ENCODE results near the gene CD300A. TPM values are rescaled to one million over a fixed set of nuclear protein-coding genes. Genes with fewer than 3 reads are reported as not detected.

CD300A gene
- total RNA-seq (10 to 100 TPM; 27.6 to 28.8 TPM), polyA plus RNA-seq (10 to 100 TPM; 38.7 to 51.4 TPM)

DNA sequence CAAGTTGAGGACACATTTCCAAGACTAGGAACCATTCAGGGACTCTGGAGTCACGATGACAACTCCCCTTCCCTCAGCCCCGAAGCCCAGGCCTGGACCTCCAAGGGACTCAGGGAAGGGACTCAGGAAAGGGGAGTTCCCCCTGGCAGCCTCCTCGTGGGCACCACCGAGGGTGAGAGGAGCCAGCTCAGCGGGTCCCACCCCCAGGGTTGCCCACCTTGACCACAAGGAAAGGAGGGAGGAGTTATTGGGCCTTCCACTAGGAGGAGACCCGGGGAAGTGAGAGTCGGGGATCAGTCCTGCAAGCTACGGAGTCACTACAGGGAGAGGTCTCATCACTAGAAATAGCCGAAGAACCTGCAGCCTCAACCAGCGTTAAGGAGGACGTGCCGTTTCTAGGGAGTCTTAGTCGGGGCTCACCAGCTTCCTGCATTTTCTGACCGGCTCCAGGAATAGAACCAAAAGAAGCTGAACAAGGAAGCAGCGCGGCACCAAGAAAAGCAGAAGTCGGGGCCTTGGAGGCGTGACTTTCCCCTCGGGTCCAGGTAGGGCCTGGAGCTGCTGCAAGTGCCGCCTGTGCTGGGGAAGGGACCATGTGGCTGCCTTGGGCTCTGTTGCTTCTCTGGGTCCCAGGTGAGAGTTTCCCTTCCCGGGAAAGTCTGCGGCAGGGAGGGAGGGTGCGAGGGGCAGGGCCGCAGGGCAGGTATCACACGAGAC, at the start of gene CD300A:
Gene CD300A, plus strand, starts transcription at position 524 of the 717 bp plus-strand sequence. Its CDS starts 70 bp downstream, at position 594.
- Histone ChIP-seq H3K27ac (ENCODE audit: low read depth, low read length) (peak within 1 kb of the TSS; percentile 51), H3K36me3 (ENCODE audit: insufficient read depth, low read length) (no peaks in the 10 kb centered on the region), H3K4me3 (ENCODE audit: low read length in 2 of 2) (peak within 1 kb of the TSS; percentile 59 to 61), H3K9me3 (ENCODE audit: control insufficient read depth in 1 of 2, low read length in 2 of 2) (no peaks in the 10 kb centered on the region), H3K4me1 (ENCODE audit: insufficient read depth, low read length) (peaks cover 82% of the 10 kb centered on the region), H3K27me3 (ENCODE audit: insufficient read depth, low read length) (no peaks in the 10 kb centered on the region)
- peak within 1 kb of the TSS in 5 of 7 donors; percentile 64 to 96 (median 90) for H3K27ac Mint-ChIP-seq
- CTCF ChIA-PET (ENCODE audit: partially characterized antibody), result interaction anchor here (6.4 kb wide), 1 partner anchor 10 kb away, joined by 68 read pairs; no protein-coding TSS in a partner anchor
- H3K4me3 Mint-ChIP-seq, result no peak within 1 kb of the TSS
- no peaks in the 10 kb centered on the region for H3K27me3 Mint-ChIP-seq
- intact Hi-C loops (cut with micrococcal nuclease), result no loop called here
- no peak for DNase-seq
- H3K4me1 Mint-ChIP-seq, result peaks cover 27 to 40% (median 33%) of the 10 kb centered on the region in 4 donors
- peaks cover 12 to 20% of the 10 kb centered on the region in 2 donors for H3K36me3 Mint-ChIP-seq
- POLR2A ChIA-PET (ENCODE audit: partially characterized antibody), result interaction anchor here (0.7 to 3.2 kb wide), 6 partner anchors 8 to 276 kb away, joined by 3 to 33 read pairs (median 4); no protein-coding TSS in a partner anchor
- peaks cover 0 to 4% (median 0%) of the 10 kb centered on the region in 8 donors for H3K9me3 Mint-ChIP-seq

GRCh38 chr17:74417178-74418045, 49.0 kb upstream of the CD300A start:
- Histone ChIP-seq H3K36me3 (ENCODE audit: insufficient read depth, low read length) (no peaks in the 10 kb centered on the region), H3K9me3 (ENCODE audit: control insufficient read depth in 1 of 2, low read length in 2 of 2) (no peaks in the 10 kb centered on the region), H3K4me3 (ENCODE audit: low read length in 2 of 2) (no peak overlapping the region), H3K27me3 (ENCODE audit: insufficient read depth, low read length) (no peaks in the 10 kb centered on the region), H3K27ac (ENCODE audit: low read depth, low read length) (no peak overlapping the region), H3K4me1 (ENCODE audit: insufficient read depth, low read length) (no peaks in the 10 kb centered on the region)
- peaks cover 0 to 1% (median 0%) of the 10 kb centered on the region in 4 donors for H3K4me1 Mint-ChIP-seq
- no peak for DNase-seq
- no peaks in the 10 kb centered on the region for H3K36me3 Mint-ChIP-seq
- POLR2A ChIA-PET (ENCODE audit: partially characterized antibody), result no interaction called here
- H3K9me3 Mint-ChIP-seq, result peaks cover 0 to 2% (median 0%) of the 10 kb centered on the region in 8 donors
- CTCF ChIA-PET (ENCODE audit: partially characterized antibody), result no interaction called here
- peaks cover 5 to 16% of the 10 kb centered on the region in 2 donors for H3K27me3 Mint-ChIP-seq
- intact Hi-C loops (cut with micrococcal nuclease), result no loop called here
- no peak overlapping the region for H3K4me3 Mint-ChIP-seq
- H3K27ac Mint-ChIP-seq, result no peak overlapping the region

- Histone ChIP-seq H3K4me3 (ENCODE audit: low read length in 2 of 2) (no peak overlapping the region), H3K9me3 (ENCODE audit: control insufficient read depth in 1 of 2, low read length in 2 of 2) (no peaks in the 10 kb centered on the region), H3K36me3 (ENCODE audit: insufficient read depth, low read length) (no peaks in the 10 kb centered on the region), H3K4me1 (ENCODE audit: insufficient read depth, low read length) (no peaks in the 10 kb centered on the region), H3K27ac (ENCODE audit: low read depth, low read length) (no peak overlapping the region), H3K27me3 (ENCODE audit: insufficient read depth, low read length) (no peaks in the 10 kb centered on the region)
- H3K27me3 Mint-ChIP-seq, result peaks cover 3 to 14% of the 10 kb centered on the region in 2 donors
- intact Hi-C loops (cut with micrococcal nuclease), result no loop called here
- peaks cover 0 to 4% (median 0%) of the 10 kb centered on the region in 8 donors for H3K9me3 Mint-ChIP-seq
- H3K36me3 Mint-ChIP-seq, result no peaks in the 10 kb centered on the region
- POLR2A ChIA-PET (ENCODE audit: partially characterized antibody), result no interaction called here
- no peaks in the 10 kb centered on the region for H3K4me1 Mint-ChIP-seq
- H3K4me3 Mint-ChIP-seq, result no peak overlapping the region
- CTCF ChIA-PET (ENCODE audit: partially characterized antibody), result no interaction called here
- H3K27ac Mint-ChIP-seq, result no peak overlapping the region
- DNase-seq, result no peak
Observed at GRCh38 chr17:74419928-74420411, 46.5 kb upstream of the CD300A start.

GRCh38 chr17:74424117-74424516, 42.3 kb upstream of the CD300A start:
- intact Hi-C loops (cut with micrococcal nuclease), result no loop called here
- POLR2A ChIA-PET (ENCODE audit: partially characterized antibody), result no interaction called here
- H3K27me3 ChIP-seq (ENCODE audit: insufficient read depth, low read length), result no peaks in the 10 kb centered on the region
- no peaks in the 10 kb centered on the region for H3K4me1 ChIP-seq (ENCODE audit: insufficient read depth, low read length)
- H3K9me3 ChIP-seq (ENCODE audit: control insufficient read depth in 1 of 2, low read length in 2 of 2), result no peaks in the 10 kb centered on the region
- no peak overlapping the region for H3K27ac Mint-ChIP-seq
- H3K4me3 ChIP-seq (ENCODE audit: low read length in 2 of 2), result no peak overlapping the region
- H3K36me3 ChIP-seq (ENCODE audit: insufficient read depth, low read length), result no peaks in the 10 kb centered on the region
- H3K27me3 Mint-ChIP-seq, result peaks cover 10 to 21% of the 10 kb centered on the region in 2 donors
- CTCF ChIA-PET (ENCODE audit: partially characterized antibody), result interaction anchor here (1.0 to 2.4 kb wide), 4 partner anchors 33 to 56 kb away, joined by 3 to 6 read pairs (median 4); no protein-coding TSS in a partner anchor
- no peak overlapping the region for H3K4me3 Mint-ChIP-seq
- no peaks in the 10 kb centered on the region for H3K4me1 Mint-ChIP-seq
- H3K36me3 Mint-ChIP-seq, result no peaks in the 10 kb centered on the region
- no peak for DNase-seq
- no peak overlapping the region for H3K27ac ChIP-seq (ENCODE audit: low read depth, low read length)
- H3K9me3 Mint-ChIP-seq, result peaks cover 0 to 4% (median 0%) of the 10 kb centered on the region in 8 donors

GRCh38 chr17:74424657-74425056, 41.8 kb upstream of the CD300A start:
- no peaks in the 10 kb centered on the region for H3K4me1 Mint-ChIP-seq
- ChIA-PET CTCF (ENCODE audit: partially characterized antibody) (interaction anchor here (1.4 to 2.4 kb wide), 2 partner anchors 34 to 45 kb away, joined by 3 to 6 read pairs; no protein-coding TSS in a partner anchor), POLR2A (ENCODE audit: partially characterized antibody) (no interaction called here)
- H3K27ac Mint-ChIP-seq, result no peak overlapping the region
- no peak for DNase-seq
- no peak overlapping the region for H3K4me3 Mint-ChIP-seq
- H3K4me3 ChIP-seq (ENCODE audit: low read length in 2 of 2), result no peak overlapping the region
- no peaks in the 10 kb centered on the region for H3K9me3 ChIP-seq (ENCODE audit: control insufficient read depth in 1 of 2, low read length in 2 of 2)
- H3K27me3 Mint-ChIP-seq, result peaks cover 12 to 23% of the 10 kb centered on the region in 2 donors
- no peak overlapping the region for H3K27ac ChIP-seq (ENCODE audit: low read depth, low read length)
- no peaks in the 10 kb centered on the region for H3K36me3 Mint-ChIP-seq
- H3K4me1 ChIP-seq (ENCODE audit: insufficient read depth, low read length), result no peaks in the 10 kb centered on the region
- H3K9me3 Mint-ChIP-seq, result peaks cover 0 to 4% (median 0%) of the 10 kb centered on the region in 8 donors
- H3K27me3 ChIP-seq (ENCODE audit: insufficient read depth, low read length), result no peaks in the 10 kb centered on the region
- intact Hi-C loops (cut with micrococcal nuclease), result no loop called here
- H3K36me3 ChIP-seq (ENCODE audit: insufficient read depth, low read length), result no peaks in the 10 kb centered on the region

DNA sequence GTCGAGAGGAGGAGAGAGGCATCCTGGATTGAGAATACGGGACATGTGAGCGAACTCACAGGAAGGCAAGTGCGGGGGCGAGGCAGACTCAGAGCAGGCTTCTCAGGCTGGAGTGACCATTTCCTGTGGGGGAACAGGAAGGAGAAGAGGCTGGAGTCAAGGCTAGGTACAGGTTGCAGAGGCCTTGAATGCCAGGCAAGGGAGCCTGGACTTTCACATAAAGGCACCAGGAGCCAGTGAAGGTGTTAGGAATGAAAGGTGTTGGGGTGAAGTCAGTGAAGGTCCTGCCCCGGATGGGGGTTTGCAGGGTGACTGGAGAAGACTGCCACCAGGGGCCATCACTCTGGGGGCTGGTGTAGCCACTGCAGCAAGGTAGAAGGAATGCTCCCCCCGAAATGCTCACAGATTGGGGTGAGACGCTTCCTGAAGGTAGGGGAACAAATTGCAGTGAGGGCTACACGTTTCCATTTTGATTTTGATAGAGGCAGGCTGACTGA, 39.8 kb upstream of the CD300A start:
- POLR2A ChIA-PET (ENCODE audit: partially characterized antibody), result no interaction called here
- peaks cover 0 to 14% (median 8%) of the 10 kb centered on the region in 4 donors for H3K4me1 Mint-ChIP-seq
- DNase-seq, result no peak
- Histone ChIP-seq H3K9me3 (ENCODE audit: control insufficient read depth in 1 of 2, low read length in 2 of 2) (no peaks in the 10 kb centered on the region), H3K27ac (ENCODE audit: low read depth, low read length) (no peak overlapping the region), H3K4me3 (ENCODE audit: low read length in 2 of 2) (no peak overlapping the region), H3K4me1 (ENCODE audit: insufficient read depth, low read length) (peaks cover 8% of the 10 kb centered on the region), H3K36me3 (ENCODE audit: insufficient read depth, low read length) (no peaks in the 10 kb centered on the region), H3K27me3 (ENCODE audit: insufficient read depth, low read length) (peaks cover 11% of the 10 kb centered on the region)
- CTCF ChIA-PET (ENCODE audit: partially characterized antibody), result no interaction called here
- peaks cover 0 to 4% (median 0%) of the 10 kb centered on the region in 8 donors for H3K9me3 Mint-ChIP-seq
- intact Hi-C loops (cut with micrococcal nuclease), result no loop called here
- H3K36me3 Mint-ChIP-seq, result no peaks in the 10 kb centered on the region
- H3K27me3 Mint-ChIP-seq, result peaks cover 24 to 29% of the 10 kb centered on the region in 2 donors
- H3K4me3 Mint-ChIP-seq, result no peak overlapping the region
- peak overlapping the region in 1 of 7 donors; percentile 60 for H3K27ac Mint-ChIP-seq
